NCI-H526 treated with DMSO at 0.1 percent for 48 hours (cell line): Measurements from ENCODE around the gene NCOA6.
"Not testable (repeated sequence)": the region's sequence is repeated elsewhere in the genome, so short reads cannot be mapped to it uniquely, and the experiment has no call there.

ENCODE experiments used
- DNase-seq: peaks from one replicate; lab custom pipeline; 2025; lab: John Stamatoyannopoulos, UW

The NCOA6 gene

DNA sequence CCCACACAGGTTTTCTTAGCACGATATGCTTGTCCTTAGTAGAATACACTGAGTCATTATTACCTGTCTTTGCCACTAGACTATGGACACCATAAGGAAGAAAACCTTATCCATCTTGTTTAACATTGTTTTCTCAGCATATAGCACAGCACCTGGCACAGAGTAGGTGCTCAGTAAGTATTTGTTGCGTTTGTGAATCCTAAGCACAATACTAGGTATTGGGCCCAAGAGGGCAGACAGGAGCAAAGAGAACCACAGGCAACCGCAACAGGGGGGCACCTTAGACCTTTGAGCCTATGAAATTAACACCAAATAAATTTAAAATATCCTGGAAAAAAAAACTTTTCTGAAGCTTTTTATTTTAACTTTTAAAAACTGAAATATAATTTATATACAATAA lies 3.7 kb upstream of the NCOA6 start:
- DNase-seq, result no peak

DNA sequence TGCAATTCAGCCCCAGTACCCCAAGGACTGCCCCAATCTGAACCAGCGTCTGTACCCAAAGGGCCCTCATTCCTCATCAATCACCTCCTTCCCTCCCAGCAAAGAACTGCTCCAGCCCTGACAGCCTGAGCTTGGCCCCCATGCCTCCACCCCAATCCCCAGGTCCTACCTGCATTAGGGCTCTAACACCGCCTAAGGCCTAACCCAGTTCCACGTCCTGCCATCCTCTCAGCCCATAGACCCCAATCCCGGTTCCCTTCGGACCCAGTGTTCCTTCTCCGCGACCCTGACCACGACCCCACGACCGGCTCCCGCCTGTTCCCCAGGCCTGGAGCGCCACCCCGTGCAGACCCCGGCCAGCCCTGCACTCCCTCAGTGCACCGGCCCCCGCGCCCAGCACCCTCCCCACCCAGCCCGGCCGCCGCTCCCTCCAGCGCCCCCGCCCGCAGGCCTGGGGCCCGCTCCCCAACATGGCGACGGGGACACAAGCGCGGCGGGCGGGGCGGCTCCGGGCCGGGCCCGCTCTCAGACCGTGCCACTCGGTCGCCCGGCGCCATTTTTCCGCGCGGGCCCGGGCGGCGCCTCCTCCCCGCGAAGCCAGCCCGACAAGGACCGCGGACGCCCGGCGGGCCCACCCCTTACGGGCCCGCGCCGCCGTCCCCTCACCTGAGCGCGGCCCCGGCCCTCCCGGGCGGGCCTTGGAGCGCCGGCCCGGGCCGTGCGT lies 483 bp downstream of the NCOA6 start:
- peak; percentile 62 for DNase-seq

DNA sequence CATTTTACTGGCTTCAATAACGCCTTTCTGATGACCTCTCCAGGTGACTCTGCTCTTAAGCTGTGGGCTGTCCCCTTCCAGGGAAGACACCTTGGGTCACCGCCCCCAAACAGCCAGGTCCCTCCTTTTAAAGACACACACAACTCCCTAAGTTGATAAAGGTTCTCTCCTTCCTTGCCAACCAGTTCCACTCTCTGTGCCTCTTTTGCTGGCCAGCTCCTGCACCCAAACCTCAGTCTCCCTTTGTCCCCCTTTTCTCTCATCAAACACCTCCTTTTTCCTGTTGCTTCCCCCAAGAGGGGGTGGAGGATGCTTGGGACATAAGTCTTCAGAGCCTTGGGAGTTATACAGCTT lies 1.0 kb downstream of the NCOA6 start:
- DNase-seq, result peak; percentile 87

DNA sequence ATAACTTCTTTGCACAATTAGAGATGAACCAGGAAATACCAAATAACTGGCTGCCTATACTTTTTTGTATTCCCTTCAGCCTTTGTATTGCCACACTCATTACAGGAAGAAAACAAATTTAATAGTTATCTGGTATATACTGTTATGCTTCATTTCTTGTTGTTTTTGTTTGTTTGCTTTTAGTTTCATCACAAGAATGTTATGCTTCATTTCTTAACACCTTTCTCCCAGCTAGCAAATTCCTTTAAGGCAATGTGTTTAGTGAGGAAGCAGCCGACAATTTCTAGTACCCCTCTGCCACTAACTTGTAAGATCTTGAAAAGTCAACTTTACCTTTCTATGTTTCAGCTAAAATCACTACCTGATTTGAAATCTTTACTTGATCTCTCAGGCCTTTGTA lies 1.4 kb downstream of the NCOA6 start:
- no peak for DNase-seq

DNA sequence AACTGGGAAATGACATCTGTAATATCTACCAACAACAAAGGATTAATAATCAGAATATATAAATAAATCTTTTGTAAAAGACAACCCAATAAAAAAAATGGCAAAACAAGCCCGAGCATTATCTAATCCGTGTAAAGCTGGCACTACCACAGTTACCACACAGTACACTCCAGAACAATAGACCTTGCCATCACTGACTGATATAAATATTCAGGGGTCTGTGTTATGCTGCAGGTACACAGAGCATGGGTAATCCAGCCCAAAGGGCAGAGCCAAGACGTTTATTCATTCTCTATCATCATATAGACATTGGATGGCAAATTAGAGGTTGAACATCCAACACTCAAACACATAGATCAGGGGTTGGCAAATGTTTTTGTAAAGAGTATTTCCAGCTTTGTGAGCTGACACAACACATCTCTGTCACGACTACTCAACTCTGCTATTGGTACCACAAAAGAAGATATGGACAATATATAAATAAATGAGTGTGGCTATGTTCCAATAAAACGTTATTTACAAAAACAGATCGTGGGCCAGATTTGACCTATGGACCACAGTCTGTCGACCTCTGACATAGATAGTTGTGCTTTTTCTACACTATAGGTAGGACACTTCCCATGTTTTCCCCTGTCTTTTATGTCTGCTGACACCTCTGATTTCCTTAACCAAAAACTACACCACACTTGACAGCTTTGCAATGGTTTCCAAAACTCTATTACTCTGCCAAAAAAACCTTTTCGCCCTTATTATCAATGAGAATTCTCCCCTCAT lies 4.5 kb downstream of the NCOA6 start:
- no peak for DNase-seq

DNA sequence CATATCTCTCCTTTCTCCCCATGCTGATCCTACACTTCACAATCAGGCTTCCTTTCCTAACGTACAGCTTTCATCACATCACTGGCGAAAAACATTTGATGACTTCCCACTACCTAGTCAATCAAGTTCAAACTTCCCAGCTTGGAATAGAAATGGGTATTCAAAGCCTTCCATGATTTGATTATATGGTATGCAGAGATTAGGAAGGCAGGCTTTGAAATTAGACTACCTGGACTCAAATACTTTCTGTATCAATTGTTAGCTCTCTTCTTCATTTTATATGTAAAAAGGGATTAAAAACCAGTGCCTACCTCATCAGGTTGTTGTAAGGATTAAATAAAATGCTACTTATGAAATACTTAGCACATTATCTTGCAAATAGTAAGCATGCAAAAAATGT lies 7.7 kb downstream of the NCOA6 start:
- no peak for DNase-seq

DNA sequence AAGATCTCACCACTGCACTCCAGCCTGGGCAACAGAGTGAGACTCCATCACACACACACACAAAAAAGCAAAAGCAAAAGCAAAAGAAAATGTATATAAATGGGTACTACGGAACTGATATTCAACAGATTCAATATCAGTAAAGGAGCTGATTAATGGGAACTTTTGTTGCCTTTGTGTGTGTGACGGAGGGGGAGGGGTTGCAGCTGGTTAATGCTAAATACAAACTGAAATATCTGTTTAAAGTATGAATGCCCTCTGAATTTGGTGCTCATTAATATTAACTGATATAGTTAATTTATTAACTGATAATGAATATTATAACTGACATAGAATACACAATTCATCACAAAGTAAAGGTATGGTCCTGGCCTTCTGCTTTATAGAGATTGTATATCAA lies 8.4 kb downstream of the NCOA6 start:
- DNase-seq, result no peak

DNA sequence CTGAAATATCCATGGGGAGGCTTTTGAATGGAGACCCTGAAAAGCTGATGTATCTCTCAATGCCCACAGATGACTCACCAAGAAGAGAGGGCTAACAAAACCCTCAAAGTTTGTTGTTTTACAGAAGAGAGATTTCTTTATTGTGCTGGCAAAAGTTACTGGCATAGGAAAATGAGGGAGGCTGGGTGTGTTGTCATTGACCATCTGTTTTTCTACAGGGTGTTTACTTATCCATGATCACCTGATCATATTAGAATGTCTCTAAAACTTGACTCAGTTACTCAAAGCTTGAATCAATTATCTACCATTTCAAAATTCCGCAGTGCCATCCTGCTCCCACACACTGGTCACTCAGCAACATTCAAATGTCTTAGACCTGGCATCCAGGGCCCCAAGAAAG lies 9.8 kb downstream of the NCOA6 start:
- DNase-seq, result no peak

DNA sequence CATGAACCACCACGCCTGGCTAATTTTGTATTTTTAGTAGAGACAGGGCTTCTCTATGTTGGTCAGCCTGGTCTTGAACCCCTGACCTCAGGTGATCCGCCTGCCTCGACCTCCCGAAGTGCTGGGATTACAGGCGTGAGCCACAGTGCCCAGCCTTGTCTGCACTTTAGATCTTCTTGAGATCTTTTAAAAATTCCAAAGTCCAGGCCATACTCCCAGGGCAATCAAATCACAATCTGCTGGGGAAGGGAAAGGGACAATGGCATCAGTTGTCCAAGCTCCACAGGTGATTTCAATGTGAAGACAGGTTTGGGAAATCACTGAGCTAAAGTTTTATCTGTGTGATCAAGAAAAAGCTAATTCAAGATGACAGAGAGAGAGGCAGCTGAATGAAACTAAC lies 16.9 kb downstream of the NCOA6 start:
- DNase-seq, result no peak

DNA sequence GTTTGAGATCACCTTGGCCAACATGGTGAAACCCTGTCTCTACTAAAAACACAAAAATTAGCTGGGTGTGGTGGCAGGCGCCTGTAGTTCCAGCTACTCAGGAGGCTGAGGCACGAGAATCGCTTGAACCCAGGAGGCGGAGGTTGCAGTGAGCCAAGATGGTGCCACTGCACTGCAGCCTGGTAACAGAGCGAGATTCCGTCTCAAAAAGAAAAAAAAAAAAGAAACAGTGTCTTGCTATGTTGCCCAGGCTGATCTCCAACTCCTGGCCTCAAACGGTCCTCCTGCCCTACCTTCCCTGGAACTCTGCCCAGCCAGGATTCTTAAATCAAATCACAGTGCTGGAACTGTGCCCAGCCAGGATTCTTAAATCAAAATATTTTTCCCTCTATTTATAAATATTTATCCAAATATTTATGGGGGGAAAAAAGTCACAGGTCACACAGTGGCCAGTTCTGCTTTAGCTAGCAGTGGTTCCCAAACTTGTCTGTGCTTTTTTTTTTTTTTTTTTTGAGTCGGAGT lies 17.4 kb downstream of the NCOA6 start:
- not testable (repeated sequence) for DNase-seq

DNA sequence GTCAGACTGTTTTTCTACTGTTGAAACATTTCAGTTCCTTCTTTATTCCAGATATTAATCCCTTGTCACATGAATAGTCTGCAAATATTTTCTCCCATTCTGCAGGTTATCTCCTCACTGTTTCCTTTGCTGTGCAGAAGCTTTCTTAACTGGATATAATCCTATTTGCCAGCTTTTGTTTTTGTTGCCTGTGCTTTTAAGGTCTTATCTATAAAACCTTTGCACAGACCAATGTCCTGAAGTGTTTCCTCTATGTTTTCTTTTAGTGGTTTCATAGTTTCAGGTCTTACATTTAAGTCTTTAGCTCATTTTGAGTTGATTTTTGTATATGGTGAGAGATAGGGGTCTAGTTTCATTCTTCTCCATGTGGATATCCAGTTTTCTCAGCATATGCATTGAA lies 19.2 kb downstream of the NCOA6 start:
- DNase-seq, result no peak

DNA sequence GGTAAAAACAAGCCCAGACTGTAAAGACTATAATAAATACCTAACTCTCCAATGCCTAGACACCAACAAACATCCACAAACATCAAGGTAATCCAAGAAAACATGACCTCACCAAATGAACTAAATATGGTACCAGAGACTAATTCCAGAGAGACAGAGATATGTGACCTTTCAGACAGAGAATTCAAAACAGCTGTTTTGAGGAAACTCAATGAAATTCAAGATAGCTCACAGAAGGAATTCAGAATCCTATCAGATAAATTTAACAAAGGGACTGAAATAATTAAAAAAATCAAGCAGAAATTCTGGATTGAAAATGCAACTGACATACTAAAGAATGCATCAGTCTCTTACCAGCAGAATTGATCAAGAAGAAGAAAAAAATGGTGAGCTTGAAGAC lies 26.6 kb downstream of the NCOA6 start:
- no peak for DNase-seq

DNA sequence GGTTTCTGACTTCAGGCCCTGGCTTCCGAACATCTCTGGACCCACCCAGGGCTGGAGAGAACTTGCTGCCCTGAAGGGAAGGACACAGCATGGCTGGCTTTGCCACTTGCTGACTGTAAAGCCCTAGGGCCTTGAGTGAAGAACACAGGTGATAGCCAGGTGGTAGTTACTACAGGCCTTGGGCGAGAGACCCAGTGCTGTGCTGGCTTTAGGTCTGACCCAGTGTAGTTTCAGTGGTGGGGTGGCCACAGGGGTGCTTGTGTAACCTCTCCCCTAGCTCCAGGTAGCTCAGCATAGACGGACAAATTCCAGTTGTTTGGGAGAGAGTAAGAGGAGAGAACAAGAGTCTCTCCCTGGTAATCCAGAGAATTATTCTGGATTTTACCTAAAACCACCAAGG lies 27.1 kb downstream of the NCOA6 start:
- no peak for DNase-seq

DNA sequence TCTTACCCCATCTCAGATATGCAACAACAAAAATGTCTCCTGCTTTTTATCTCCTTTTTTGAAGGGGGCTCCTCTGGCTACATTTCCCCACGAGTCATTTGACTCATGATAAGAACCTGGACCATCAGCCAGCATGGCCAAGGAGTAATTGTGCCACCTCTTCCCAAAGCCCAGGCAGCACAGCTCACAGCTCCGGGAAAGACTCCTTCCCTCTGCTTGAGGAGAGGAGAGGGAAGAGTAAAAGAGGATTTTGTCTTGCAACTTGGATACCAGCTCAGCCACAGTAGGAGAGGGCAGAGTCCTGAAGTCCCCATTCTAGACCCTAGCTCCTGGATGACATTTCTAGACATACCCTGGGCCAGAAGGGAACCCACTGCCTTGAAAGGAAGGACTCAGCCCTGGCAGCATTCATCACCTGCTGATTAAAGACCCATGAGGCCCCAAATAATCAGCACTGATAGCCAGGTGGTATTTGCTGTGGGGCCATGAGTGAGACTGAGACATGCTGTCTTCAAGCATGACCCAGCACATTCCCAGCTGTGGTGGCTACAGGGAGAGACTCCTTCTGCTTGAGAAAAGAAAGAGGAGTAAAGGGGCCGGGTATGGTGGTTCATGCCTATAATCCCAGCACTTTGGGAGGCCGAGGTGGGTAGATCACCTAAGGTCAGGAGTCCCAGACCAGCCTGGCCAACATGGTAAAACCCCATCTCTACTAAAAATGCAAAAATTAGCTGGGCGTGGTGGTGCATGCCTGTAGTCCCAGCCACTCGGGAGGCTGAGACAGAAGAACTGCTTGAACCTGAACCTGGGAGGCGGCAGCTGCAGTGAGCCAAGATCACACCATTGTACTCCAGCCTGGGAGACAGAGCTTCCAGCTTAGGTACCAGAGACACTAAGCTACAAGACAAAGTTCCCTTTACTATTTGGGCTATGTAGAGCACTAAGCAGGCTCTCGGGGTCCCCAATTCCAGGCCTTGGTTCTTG lies 28.1 kb downstream of the NCOA6 start:
- no peak for DNase-seq

DNA sequence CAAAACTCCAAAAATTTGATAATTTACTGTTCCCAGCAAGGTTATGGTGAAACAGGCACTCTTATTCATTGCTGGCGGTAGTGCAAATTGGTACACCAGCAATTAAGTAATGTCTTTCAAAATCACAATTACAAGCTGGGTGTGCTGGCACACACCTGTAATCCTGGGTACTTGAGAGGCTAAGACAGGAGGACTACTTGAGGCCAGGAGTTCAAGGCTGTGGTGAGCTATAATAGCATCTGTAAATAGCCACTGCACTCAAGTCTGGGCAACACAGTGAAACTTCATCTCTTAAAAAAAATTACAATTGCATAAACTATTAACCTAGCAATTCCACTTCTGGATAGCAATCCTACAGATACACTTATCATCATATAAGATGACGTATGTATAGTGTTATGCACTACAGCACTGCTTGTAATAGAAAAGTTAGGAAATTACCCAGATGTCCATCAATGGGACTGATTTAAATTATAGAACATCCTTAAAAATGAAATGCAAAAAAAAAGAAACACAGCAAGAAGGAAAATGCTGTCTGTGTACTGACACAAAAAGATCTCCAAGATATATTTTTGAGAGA lies 31.4 kb downstream of the NCOA6 start:
- no peak for DNase-seq

DNA sequence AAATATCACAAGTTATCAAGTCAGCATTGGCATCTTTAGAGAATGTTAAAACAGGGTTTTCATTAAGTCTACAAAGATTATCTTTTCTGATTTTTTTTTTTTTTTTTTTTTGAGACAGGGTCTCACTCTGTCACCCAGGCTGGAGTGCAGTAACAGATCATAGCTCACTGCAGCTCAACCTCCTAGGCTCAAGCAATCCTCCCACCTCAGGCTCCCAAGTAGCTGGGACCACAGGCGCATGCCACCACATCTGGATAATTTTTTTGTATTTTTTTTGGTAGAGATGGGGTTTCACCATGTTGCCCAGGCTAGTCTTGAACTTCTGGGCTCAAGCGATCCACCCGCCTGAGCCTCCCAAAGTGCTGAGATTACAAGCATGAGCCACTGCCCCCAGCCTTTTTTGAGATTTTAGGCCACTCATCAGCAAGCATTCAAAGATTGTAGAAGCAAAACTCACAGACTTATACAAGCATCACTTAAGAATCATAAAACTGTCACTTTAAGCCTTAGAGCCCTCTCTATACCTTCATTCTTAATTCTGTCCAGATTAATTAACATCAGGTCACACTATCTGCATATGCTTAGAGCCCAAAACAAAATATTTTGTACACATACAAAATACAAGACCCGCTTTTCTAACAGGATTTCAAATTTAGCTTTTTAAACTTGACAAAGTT lies 32.6 kb downstream of the NCOA6 start:
- DNase-seq, result no peak

DNA sequence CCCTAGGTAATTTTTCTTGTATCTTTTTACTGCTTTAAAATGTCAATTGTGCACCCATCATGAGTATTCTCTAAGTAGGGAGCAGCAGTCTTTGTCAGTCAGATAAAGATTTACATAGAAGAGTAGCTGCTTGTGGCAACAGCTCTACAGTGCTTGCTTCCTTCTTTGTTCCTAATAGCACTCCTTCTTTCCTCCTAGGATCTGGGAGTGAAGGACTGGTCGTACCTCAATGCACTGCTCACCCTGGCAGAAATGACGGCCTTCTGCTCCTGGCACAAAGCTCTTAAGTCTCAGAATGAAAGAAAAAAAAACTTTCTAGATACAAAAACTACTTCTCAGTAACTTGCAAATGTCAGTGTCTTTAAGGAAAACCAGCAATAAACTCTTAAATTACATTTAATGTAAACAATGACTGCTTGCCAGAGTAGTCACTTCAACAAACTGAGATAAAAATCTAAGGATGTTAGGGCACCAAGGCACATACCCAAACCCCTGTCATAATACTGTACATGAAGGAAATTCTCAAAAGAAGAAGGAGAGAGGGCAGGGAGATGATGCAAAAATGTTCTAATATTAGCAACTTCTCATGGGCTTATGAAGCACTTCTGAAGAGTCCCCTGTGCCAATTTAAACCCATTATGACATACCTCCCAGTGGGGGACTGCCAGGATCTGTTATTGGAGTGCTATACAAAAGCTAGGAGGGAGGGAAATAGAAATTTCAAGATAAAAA lies 34.0 kb downstream of the NCOA6 start:
- no peak for DNase-seq

DNA sequence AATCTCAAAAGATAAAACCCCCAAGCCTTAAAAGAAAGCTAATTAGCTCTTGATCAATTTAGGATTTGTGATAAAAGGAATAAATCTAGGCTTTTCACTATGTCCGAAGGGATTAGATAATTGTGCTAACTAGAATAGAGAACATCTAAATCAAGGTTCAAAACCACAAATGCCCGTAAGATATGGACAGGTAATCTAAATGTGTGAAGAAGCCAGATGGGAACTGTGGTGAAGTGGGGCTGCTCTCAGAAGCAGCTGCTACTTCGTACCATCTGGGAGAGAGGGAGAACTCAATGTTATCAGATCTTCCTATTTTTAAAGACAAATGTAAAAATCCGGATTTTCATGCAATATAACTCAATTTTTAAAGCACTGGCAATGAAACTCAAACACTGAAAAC lies 44.2 kb downstream of the NCOA6 start:
- DNase-seq, result no peak

DNA sequence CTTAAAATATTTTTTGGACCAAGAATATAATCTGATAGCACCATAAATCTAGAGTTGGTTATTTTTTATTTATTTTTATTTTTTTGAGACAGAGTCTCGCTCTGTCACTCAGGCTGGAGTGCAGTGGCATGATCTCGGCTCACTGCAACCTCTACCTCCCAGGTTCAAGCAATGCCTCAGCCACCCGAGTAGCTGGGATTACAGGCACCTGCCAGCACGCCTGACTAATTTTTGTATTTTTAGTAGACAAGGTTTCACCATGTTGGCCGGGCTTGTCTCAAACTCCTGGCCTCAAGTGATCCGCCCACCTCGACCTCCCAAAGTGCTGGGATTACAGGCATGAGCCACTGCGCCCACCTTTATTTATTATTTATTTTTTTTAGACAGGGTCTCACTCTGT lies 45.2 kb downstream of the NCOA6 start:
- DNase-seq, result not testable (repeated sequence)

DNA sequence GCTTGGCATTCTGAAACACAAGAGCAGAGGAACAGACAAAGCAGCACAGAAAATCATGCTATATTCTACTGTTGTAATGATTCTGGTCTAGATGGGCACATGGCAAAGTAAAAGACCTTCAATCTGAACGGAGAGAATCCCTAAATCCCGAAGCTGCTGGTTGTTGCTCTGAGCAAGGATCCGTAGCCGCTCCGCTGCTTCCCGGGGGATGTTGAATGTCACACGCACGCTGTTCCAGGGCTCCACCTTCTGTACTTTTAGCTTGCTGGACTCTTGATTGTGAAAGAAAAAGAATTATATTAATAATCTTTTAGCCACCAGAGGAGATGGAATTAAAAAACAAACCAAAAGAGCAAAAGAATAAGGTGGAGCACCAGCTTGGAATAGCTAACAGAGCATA lies 49.3 kb downstream of the NCOA6 start:
- DNase-seq, result no peak

DNA sequence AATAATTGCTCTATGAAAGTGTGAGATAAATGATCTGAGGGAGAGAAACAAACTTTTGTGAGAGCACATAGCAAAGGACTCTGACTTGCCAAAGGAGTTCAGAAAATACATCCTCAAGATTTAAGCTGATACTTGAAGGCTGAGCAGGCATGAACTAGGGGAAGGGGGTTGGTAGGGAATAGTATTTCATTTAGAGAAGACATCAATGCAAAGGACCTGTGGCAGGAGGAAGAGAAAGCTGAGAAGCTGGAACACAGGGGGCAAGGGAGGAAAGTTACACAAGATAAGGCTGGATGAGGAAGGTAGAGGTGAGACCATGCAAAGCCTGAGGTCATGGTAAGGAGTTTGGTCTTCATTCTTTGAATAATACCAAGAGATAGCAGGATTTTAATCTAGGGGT lies 50.6 kb downstream of the NCOA6 start:
- DNase-seq, result no peak
